GM13976 (cell line): ENCODE measurements around the gene JMJD4.

Source experiments
- DNase-seq: peaks from one replicate; pipeline ENCODE4 v3.0.0; 2012; ENCODE audit warnings: low spot score
- CTCF ChIP-seq: IDR thresholded peaks from 2 replicates; pipeline ENCODE4 v1.5.1; 2012; ENCODE audit warnings: borderline replicate concordance, mild to moderate bottlenecking; ENCODE audit not compliant: insufficient read depth; ENCODE audit errors: extremely low read depth, missing control alignments, control extremely low read depth
- in situ Hi-C: fragments of 300-500 bp; cut with MboI; formaldehyde crosslinking; loops from one replicate; pipeline ENCODE4 v1.12.0; 2022; ENCODE audit warnings: low sequenced_read_pairs, mixed read lengths, inconsistent platforms; ENCODE audit not compliant: unreplicated experiment

JMJD4 gene

GRCh38 chr1:227779021-227779441, 43.9 kb upstream of the JMJD4 start:
- in situ Hi-C loops: no loop called here
- no peak for DNase-seq
- TF ChIP-seq CTCF: no peak

- in situ Hi-C loops: no loop called here
- TF ChIP-seq CTCF: no peak
- DNase-seq: no peak
Measured at GRCh38 chr1:227778401-227778947, 43.4 kb upstream of the JMJD4 start.

- TF ChIP-seq CTCF: no peak
- DNase-seq: no peak
- in situ Hi-C loops: no loop called here
Measured at GRCh38 chr1:227777646-227778045, 42.5 kb upstream of the JMJD4 start.

GRCh38 chr1:227777156-227777555, 42.1 kb upstream of the JMJD4 start:
- in situ Hi-C loops: no loop called here
- DNase-seq: no peak
- no peak for TF ChIP-seq CTCF

- no peak for DNase-seq
- in situ Hi-C loops: no loop called here
- no peak for TF ChIP-seq CTCF
Measured at GRCh38 chr1:227776331-227776771, 41.2 kb upstream of the JMJD4 start.

- DNase-seq: no peak
- in situ Hi-C loops: no loop called here
- no peak for TF ChIP-seq CTCF
Measured at GRCh38 chr1:227775841-227776240, 40.7 kb upstream of the JMJD4 start.

- DNase-seq: no peak
- in situ Hi-C loops: no loop called here
- no peak for TF ChIP-seq CTCF
Measured at GRCh38 chr1:227774821-227775661, 39.9 kb upstream of the JMJD4 start.
